Smooth muscle cell (in vitro differentiated cells): Measurements from ENCODE around the gene MRPS30. TPM values are rescaled to one million over a fixed set of nuclear protein-coding genes. Genes with fewer than 3 reads are reported as not detected.
A peak's percentile ranks its signal among the peaks of the same experiment; 100 is the strongest.
"Not testable (repeated sequence)": the region's sequence is repeated elsewhere in the genome, so short reads cannot be mapped to it uniquely, and the experiment has no call there.

Experiments
- DNase-seq: peaks from one replicate; lab custom pipeline; 2025; ENCODE audit not compliant: unreplicated experiment; lab: John Stamatoyannopoulos, UW
- H2AFZ ChIP-seq: fragments of 200-600 bp; sonication (generic); 2 replicates; pipeline ENCODE4 v1.6.0; 2016; ENCODE audit warnings: antibody characterized with exemption, low read depth, mild to moderate bottlenecking
- H3F3A ChIP-seq: fragments of 200-600 bp; sonication (generic); 2 replicates; pipeline ENCODE4 v1.6.0; 2017; ENCODE audit warnings: antibody characterized with exemption, low read depth
- H3K27ac ChIP-seq: fragments of 200-600 bp; sonication (generic); 2 replicates; pipeline ENCODE4 v1.5.1; 2016; ENCODE audit warnings: low read depth, mild to moderate bottlenecking
- H3K27me3 ChIP-seq: fragments of 200-600 bp; sonication (generic); 2 replicates; pipeline ENCODE4 v1.6.1; 2016; ENCODE audit warnings: low read depth, mild to moderate bottlenecking
- H3K36me3 ChIP-seq: fragments of 200-600 bp; sonication (generic); 2 replicates; pipeline ENCODE4 v1.5.1; 2016; ENCODE audit warnings: low read depth
- H3K4me1 ChIP-seq: fragments of 200-600 bp; sonication (generic); 2 replicates; pipeline ENCODE4 v1.5.1; 2016; ENCODE audit warnings: low read depth
- H3K4me2 ChIP-seq: fragments of 200-600 bp; sonication (generic); 2 replicates; pipeline ENCODE4 v1.6.0; 2016; ENCODE audit warnings: mild to moderate bottlenecking
- H3K4me3 ChIP-seq: fragments of 200-600 bp; sonication (generic); 2 replicates; pipeline ENCODE4 v1.5.1; 2016; ENCODE audit warnings: mild to moderate bottlenecking
- H3K79me2 ChIP-seq: fragments of 200-600 bp; sonication (generic); 2 replicates; pipeline ENCODE4 v1.6.0; 2016; ENCODE audit warnings: low read depth, mild to moderate bottlenecking
- H3K9ac ChIP-seq: fragments of 200-600 bp; sonication (generic); 2 replicates; pipeline ENCODE4 v1.6.0; 2016; ENCODE audit warnings: low read depth
- H3K9me3 ChIP-seq: fragments of 200-600 bp; sonication (generic); replicated peaks from 2 replicates; pipeline ENCODE4 v1.5.1; 2016; ENCODE audit warnings: low read depth
- H4K20me1 ChIP-seq: fragments of 200-600 bp; sonication (generic); 2 replicates; pipeline ENCODE4 v1.6.0; 2016; ENCODE audit warnings: low read depth
- CTCF ChIP-seq: fragments of 200-600 bp; sonication (generic); IDR thresholded peaks from 2 replicates; pipeline ENCODE4 v1.5.1; 2017; ENCODE audit warnings: borderline replicate concordance, mild to moderate bottlenecking, antibody characterized with exemption; ENCODE audit not compliant: insufficient read depth, poor library complexity, severe bottlenecking
- WGBS: methylation state at CpG from one replicate; pipeline ENCODE4 v1.1.7; 2016; ENCODE audit warnings: low lambda C conversion rate; 5-methylcytosine and 5-hydroxymethylcytosine counted together
- polyA plus RNA-seq: library from polyadenylated mRNA; unstranded; fragments of >200 nt; fragmentation: Nextera tagmentation; extraction: Ambion mirVana; gene quantifications from 2 replicates; pipeline ENCODE4 v1.2.1, GENCODE V29; 2016
- total RNA-seq: library from RNA; depleted of rRNA; stranded (reverse); fragments of >200 nt; gene quantifications from 2 replicates; pipeline ENCODE4 v1.2.3, GENCODE V29; 2014

MRPS30 gene
- total and polyA plus RNA-seq, 2 experiments from 2014 or later, result 25.6 to 58.5 TPM

GRCh38 chr5:44770780-44771717 lies 37.7 kb upstream of the MRPS30 start:
- Histone ChIP-seq H3K4me1 (no peaks in the 10 kb centered on the region), H3K79me2 (no peaks in the 10 kb centered on the region), H3K36me3 (no peaks in the 10 kb centered on the region), H3K27me3 (no peaks in the 10 kb centered on the region), H3F3A (no peaks in the 10 kb centered on the region), H3K27ac (no peak overlapping the region), H3K9me3 (no peaks in the 10 kb centered on the region), H2AFZ (no peak overlapping the region), H3K4me2 (no peak overlapping the region), H3K9ac (no peak overlapping the region), H4K20me1 (no peaks in the 10 kb centered on the region), H3K4me3 (no peak overlapping the region)
- TF ChIP-seq CTCF, result no peak
- 88% methylated on average over 6 of the region's 6 CpGs for WGBS
- no peak for DNase-seq

- not testable (repeated sequence) for H3K27ac ChIP-seq, H3K9ac ChIP-seq, DNase-seq, H2AFZ ChIP-seq, H3K36me3 ChIP-seq, H3F3A ChIP-seq, H3K79me2 ChIP-seq, H3K4me3 ChIP-seq, H3K4me1 ChIP-seq, H3K27me3 ChIP-seq, H4K20me1 ChIP-seq, H3K9me3 ChIP-seq, H3K4me2 ChIP-seq
- 96% methylated on average over 11 of the region's 11 CpGs for WGBS
These were observed 36.4 kb upstream of the MRPS30 start for GRCh38 chr5:44772397-44772796.

- no peaks in the 10 kb centered on the region for H3K27me3 ChIP-seq
- H3K36me3 ChIP-seq, result no peaks in the 10 kb centered on the region
- no peak overlapping the region for H3K27ac ChIP-seq
- no peak overlapping the region for H3K4me3 ChIP-seq
- no peaks in the 10 kb centered on the region for H3K9me3 ChIP-seq
- no peak for DNase-seq
- no peaks in the 10 kb centered on the region for H3K79me2 ChIP-seq
- H3F3A ChIP-seq, result no peaks in the 10 kb centered on the region
- TF ChIP-seq CTCF, result peak; percentile 79
- H3K4me2 ChIP-seq, result no peak overlapping the region
- H3K9ac ChIP-seq, result no peak overlapping the region
- H3K4me1 ChIP-seq, result no peaks in the 10 kb centered on the region
- WGBS, result 14% methylated on average over 1 of the region's 1 CpG
- no peak overlapping the region for H2AFZ ChIP-seq
- H4K20me1 ChIP-seq, result no peaks in the 10 kb centered on the region
These were observed 34.4 kb upstream of the MRPS30 start for GRCh38 chr5:44774279-44774880.

- Histone ChIP-seq H4K20me1 (no peaks in the 10 kb centered on the region), H3K36me3 (no peaks in the 10 kb centered on the region), H2AFZ (no peak overlapping the region), H3K9ac (no peak overlapping the region), H3K27ac (no peak overlapping the region), H3K9me3 (no peaks in the 10 kb centered on the region), H3K4me3 (no peak overlapping the region), H3K27me3 (no peaks in the 10 kb centered on the region), H3F3A (no peaks in the 10 kb centered on the region), H3K4me2 (no peak overlapping the region), H3K79me2 (no peaks in the 10 kb centered on the region), H3K4me1 (no peaks in the 10 kb centered on the region)
- TF ChIP-seq CTCF, result no peak
- 98% methylated on average over 3 of the region's 4 CpGs for WGBS
- DNase-seq, result no peak
These were observed 29.6 kb upstream of the MRPS30 start for GRCh38 chr5:44779167-44779566.
